ENCODE data around the gene NTN3.

NTN3 gene

GRCh38 chr16:2514333-2515179, 43.5 kb downstream of the NTN3 start:
- DNase-seq (ENCODE audit: low read depth): peak; percentile 28

DNA sequence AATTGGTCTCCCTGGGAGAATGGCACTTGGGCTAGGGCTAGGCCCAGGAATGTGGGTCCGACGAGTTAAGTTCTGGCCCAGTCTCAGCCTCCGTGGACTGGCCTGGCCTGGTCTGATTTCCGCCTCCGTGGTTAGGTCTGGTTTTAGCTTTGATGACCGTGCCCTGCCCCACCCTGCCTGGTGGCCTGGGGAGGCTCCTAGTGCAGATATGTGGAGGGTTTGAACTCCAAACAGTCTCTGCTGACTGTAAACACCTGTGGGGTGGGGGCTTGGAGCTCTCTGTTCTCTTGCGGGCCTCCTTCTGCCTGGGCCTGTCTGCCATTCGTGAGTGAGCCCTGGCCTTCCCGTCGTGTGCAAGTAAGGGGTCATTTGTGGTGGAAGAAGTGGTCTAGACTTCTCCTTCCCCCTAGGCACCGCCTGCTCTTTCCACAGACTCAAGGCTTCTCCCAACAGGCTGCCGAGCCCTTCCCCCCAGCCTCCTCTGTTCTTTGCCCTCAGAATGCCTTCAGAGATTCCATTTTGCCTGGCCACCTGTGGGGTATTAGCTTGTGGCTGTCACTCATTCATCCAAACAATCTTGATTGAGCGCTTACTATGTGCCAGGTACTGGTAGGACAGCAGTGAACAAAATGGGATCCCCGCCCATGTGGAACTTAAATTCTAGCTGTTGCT, 44.2 kb downstream of the NTN3 start:
- no peak for DNase-seq (ENCODE audit: low read depth)

DNA sequence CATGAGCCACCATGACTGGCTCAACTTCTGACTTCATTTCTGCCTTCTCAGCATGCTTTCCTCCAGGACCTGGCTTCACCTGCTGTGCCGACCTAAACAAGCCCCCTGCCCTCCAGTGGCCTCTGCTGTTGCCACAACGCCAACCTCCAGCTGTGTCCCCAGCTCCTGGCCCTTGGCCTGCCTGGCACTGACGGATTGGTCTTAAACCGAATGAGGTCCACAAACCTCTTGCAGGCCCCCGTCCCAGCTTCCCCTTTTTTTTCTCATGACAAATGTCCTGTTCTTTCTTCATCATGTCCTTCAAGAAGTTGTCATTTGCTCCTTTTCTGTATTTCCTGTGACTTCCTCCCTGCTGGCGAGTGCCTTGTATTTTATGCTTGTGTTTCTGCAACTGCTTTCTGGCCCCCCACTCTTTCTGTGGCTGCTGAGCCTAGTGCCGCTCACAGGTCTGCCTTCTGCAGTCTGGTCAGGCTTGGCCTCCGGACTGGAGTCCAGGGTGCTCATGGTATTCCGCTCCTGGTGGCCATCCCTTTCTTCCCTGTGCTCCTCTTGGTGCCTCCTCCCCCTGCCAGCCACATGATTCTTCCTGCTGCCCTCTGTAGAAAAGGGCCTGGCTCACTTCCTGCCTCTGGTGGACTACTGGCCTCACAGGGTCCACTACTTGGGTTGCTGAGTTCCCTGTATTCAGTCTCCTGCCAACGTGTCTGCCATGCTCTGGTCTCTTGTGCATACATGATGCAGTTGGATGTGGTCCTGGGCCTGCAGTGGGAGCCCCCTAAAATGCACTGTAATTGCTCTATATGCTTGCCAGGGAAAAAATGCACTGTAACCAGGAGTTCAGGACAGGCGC, 45.5 kb downstream of the NTN3 start:
- DNase-seq (ENCODE audit: low read depth): no peak

- DNase-seq (ENCODE audit: low read depth): no peak
These were observed 47.0 kb downstream of the NTN3 start for GRCh38 chr16:2517954-2518605.

DNA sequence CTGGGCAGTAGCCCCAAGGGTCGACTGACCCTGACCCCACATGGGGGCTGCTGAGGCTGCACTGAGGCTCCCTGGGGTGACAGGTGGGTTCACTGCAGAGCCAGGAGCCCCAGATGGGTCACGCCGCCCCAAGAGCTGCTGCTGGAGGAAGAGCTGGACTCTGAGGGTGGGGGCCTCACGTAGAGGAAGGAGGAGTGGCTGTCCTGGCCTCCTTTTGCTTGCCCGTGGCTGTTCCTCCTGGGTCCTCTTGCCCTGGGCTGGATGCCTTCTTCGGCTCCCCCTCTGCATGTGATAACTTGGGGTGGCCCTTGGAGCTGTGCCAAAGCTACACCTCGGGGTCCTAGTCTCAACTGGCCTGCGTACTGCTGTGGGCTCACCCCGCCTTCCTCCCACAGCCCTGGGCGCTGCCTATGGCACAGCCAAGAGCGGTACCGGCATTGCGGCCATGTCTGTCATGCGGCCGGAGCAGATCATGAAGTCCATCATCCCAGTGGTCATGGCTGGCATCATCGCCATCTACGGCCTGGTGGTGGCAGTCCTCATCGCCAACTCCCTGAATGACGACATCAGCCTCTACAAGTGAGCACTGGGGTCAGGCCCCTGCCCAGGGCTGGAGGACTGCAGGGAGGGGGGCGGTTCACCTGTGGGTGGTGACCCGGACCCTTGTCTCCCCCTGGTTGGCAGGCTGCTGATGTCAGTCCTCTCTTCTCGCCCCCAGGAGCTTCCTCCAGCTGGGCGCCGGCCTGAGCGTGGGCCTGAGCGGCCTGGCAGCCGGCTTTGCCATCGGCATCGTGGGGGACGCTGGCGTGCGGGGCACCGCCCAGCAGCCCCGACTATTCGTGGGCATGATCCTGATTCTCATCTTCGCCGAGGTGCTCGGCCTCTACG, 48.0 kb downstream of the NTN3 start:
- DNase-seq (ENCODE audit: low read depth): no peak

DNA sequence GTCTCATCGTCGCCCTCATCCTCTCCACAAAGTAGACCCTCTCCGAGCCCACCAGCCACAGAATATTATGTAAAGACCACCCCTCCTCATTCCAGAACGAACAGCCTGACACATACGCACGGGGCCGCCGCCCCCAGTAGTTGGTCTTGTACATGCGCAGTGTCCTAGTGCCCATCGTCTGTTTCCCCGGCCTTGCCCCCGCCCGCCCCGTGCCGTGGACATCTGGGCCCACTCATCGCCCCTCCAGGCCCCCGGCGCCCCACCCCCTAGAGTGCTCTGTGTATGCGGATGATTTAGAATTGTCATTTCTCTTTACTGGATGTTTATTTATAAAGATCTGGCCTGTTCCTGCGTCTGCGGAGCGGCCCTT, 48.6 kb downstream of the NTN3 start:
- no peak for DNase-seq (ENCODE audit: low read depth)

DNA sequence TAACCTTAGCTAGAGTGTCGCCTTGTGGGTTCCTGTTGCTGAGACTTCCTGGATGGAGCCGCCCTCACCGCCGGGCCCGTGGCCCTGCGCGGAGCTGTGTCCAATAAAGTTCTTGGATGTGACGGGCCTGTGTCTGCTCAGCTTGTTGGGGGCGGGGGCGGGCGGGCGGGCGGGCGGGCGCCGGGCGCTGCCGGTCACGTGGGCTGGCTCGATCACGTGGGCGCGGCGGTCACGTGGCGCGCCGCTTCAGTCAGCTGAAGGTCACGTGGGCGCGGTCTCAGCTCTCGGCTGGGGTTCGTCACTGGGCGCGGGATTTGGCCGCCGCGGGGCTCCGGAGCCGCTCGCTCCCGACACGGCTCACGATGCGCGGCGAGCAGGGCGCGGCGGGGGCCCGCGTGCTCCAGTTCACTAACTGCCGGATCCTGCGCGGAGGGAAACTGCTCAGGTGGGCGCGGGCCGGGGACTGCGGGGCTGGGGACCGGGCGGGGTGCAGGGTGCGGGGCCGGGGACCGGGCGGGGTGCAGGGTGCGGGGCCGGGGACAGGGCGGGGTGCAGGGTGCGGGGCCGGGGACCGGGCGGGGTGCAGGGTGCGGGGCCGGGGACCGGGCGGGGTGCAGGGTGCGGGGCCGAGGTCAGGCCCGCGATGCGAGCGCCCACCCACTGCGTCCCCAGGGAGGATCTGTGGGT, 49.1 kb downstream of the NTN3 start, which contains the start of gene AMDHD2:
Gene AMDHD2, plus strand, starts transcription at position 275 of the 687 bp plus-strand sequence. Its CDS starts 88 bp downstream, at position 363.
- peak; percentile 78 for DNase-seq (ENCODE audit: low read depth)

GRCh38 chr16:2520784-2521531, 49.9 kb downstream of the NTN3 start:
- no peak for DNase-seq (ENCODE audit: low read depth)
